DND-41 (cell line): ENCODE measurements around the gene C14orf119.

Experiments
- ATAC-seq: fragments of 200-7000 bp; cut with Tn5 transposase; 3 replicates; pipeline ENCODE4 v1.9.1; 2021; ENCODE audit warnings: low read depth; ENCODE audit not compliant: insufficient read depth
- DNase-seq: peaks from one replicate; pipeline ENCODE4 v3.0.0-alpha.2; 2020
- H2AFZ ChIP-seq: 2 replicates; pipeline ENCODE4 v1.6.0; 2012; ENCODE audit warnings: low read depth, low read length
- H3K27ac ChIP-seq: 2 replicates; pipeline ENCODE4 v1.5.1; 2012; ENCODE audit warnings: low read length, inconsistent platforms
- H3K27me3 ChIP-seq: fragments of 200-600 bp; sonication (generic); 2 replicates; pipeline ENCODE4 v1.6.0; 2012; ENCODE audit warnings: low read length, mild to moderate bottlenecking, inconsistent platforms; ENCODE audit not compliant: insufficient read depth, poor library complexity
- H3K36me3 ChIP-seq: 2 replicates; pipeline ENCODE4 v1.5.1; 2012; ENCODE audit warnings: low read length, inconsistent platforms; ENCODE audit not compliant: insufficient read depth
- H3K4me1 ChIP-seq: 2 replicates; pipeline ENCODE4 v1.5.1; 2012; ENCODE audit warnings: mild to moderate bottlenecking, low read length; ENCODE audit not compliant: insufficient read depth
- H3K4me2 ChIP-seq: 2 replicates; pipeline ENCODE4 v1.6.0; 2012; ENCODE audit warnings: mild to moderate bottlenecking, moderate library complexity, low read length, inconsistent platforms; ENCODE audit not compliant: insufficient read depth
- H3K4me3 ChIP-seq, 2 experiments: fragments of 200-600 bp in 1 of 2; shearing (Covaris generic) in 1 of 2; 2 replicates each; pipeline ENCODE4 v1.5.1; 2012 to 2016; ENCODE audit warnings: inconsistent platforms in 2 of 2, low read length in 2 of 2, mild to moderate bottlenecking in 2 of 2, low read depth in 1 of 2, moderate library complexity in 1 of 2
- H3K79me2 ChIP-seq: 2 replicates; pipeline ENCODE4 v1.6.0; 2012; ENCODE audit warnings: low read length, inconsistent platforms; ENCODE audit not compliant: insufficient read depth
- H3K9ac ChIP-seq: 2 replicates; pipeline ENCODE4 v1.6.0; 2012; ENCODE audit warnings: low read depth, mild to moderate bottlenecking, inconsistent platforms, low read length, moderate library complexity
- H3K9me3 ChIP-seq: 2 replicates; pipeline ENCODE4 v1.5.1; 2012; ENCODE audit warnings: low read length, moderate library complexity, mild to moderate bottlenecking, inconsistent platforms; ENCODE audit not compliant: insufficient read depth, severe bottlenecking
- H4K20me1 ChIP-seq: 2 replicates; pipeline ENCODE4 v1.6.0; 2012; ENCODE audit warnings: low read length; ENCODE audit not compliant: insufficient read depth
- CTCF ChIP-seq: IDR thresholded peaks from 2 replicates; pipeline ENCODE4 v1.5.1; 2012; ENCODE audit warnings: borderline replicate concordance, low read length, moderate library complexity, mild to moderate bottlenecking; ENCODE audit not compliant: poor library complexity, severe bottlenecking; ENCODE audit errors: extremely low read depth
- EZH2 ChIP-seq: IDR thresholded peaks from 3 replicates; pipeline ENCODE4 v1.6.1; 2012; ENCODE audit warnings: borderline replicate concordance, low read depth, mild to moderate bottlenecking, moderate library complexity, low read length, inconsistent platforms; ENCODE audit not compliant: severe bottlenecking

The C14orf119 gene

GRCh38 chr14:23136566-23137133 lies 41.3 kb downstream of the C14orf119 start:
- ATAC-seq (no peak), DNase-seq (no peak)
- Histone ChIP-seq H3K36me3 (no peaks in the 10 kb centered on the region), H3K27ac (no peak overlapping the region), H3K9ac (no peak overlapping the region), H3K4me3 (no peak overlapping the region), H4K20me1 (peaks cover 2% of the 10 kb centered on the region; the same call in 1 of the 2 replicates), H3K4me2 (no peak overlapping the region), H2AFZ (no peak overlapping the region), H3K79me2 (no peaks in the 10 kb centered on the region), H3K4me1 (no peaks in the 10 kb centered on the region), H3K27me3 (peaks cover 37% of the 10 kb centered on the region), H3K9me3 (no peaks in the 10 kb centered on the region)
- no peak for TF ChIP-seq CTCF
- TF ChIP-seq EZH2, result no peak

- no peak overlapping the region for H3K27ac ChIP-seq
- no peaks in the 10 kb centered on the region for H3K4me1 ChIP-seq
- no peak overlapping the region for H3K9ac ChIP-seq
- no peaks in the 10 kb centered on the region for H3K9me3 ChIP-seq
- no peaks in the 10 kb centered on the region for H3K79me2 ChIP-seq
- H3K36me3 ChIP-seq, result no peaks in the 10 kb centered on the region
- H3K27me3 ChIP-seq, result peaks cover 41% of the 10 kb centered on the region
- peaks cover 2% of the 10 kb centered on the region; the same call in 1 of the 2 replicates for H4K20me1 ChIP-seq
- ATAC-seq (no peak), DNase-seq (no peak)
- TF ChIP-seq CTCF (no peak), EZH2 (no peak)
- no peak overlapping the region for H3K4me2 ChIP-seq
- H3K4me3 ChIP-seq, result no peak overlapping the region
- H2AFZ ChIP-seq, result no peak overlapping the region
These were observed 42.0 kb downstream of the C14orf119 start for GRCh38 chr14:23137192-23137812.

- no peaks in the 10 kb centered on the region for H3K36me3 ChIP-seq
These were observed 42.7 kb downstream of the C14orf119 start for GRCh38 chr14:23137813-23138535.

More at GRCh38 chr14:23137813-23138535, 42.7 kb downstream of the C14orf119 start:
- ATAC-seq (no peak), DNase-seq (no peak)
- no peak overlapping the region for H3K9ac ChIP-seq
- H3K9me3 ChIP-seq, result no peaks in the 10 kb centered on the region
- no peak overlapping the region for H3K27ac ChIP-seq
- H3K27me3 ChIP-seq, result peaks cover 46% of the 10 kb centered on the region
- no peaks in the 10 kb centered on the region for H3K79me2 ChIP-seq
- no peak overlapping the region for H3K4me2 ChIP-seq
- TF ChIP-seq CTCF, result no peak
- no peak for TF ChIP-seq EZH2
- H2AFZ ChIP-seq, result no peak overlapping the region
- H3K4me1 ChIP-seq, result no peaks in the 10 kb centered on the region
- H3K4me3 ChIP-seq, result no peak overlapping the region
- H4K20me1 ChIP-seq, result peaks cover 2% of the 10 kb centered on the region; the same call in 1 of the 2 replicates
